CD4-positive, alpha-beta T cell (primary cell): ENCODE data around the gene BMPR2. TPM values are rescaled to one million over a fixed set of nuclear protein-coding genes. Genes with fewer than 3 reads are reported as not detected.
"Not testable (repeated sequence)": the region's sequence is repeated elsewhere in the genome, so short reads cannot be mapped to it uniquely, and the experiment has no call there.

ENCODE experiments used
- ATAC-seq: fragments of 200-7000 bp; cut with Tn5 transposase; one replicate; pipeline ENCODE4 v1.10.0; 2022; ENCODE audit warnings: mild to moderate bottlenecking; ENCODE audit not compliant: poor library complexity
- CTCF ChIA-PET: fragments of 350-600 bp; sonication (Branson Sonifier 250); formaldehyde crosslinking; loops from one replicate; lab custom pipeline; 2021; ENCODE audit warnings: antibody characterized with exemption, inconsistent platforms; lab: Charles Lee
- POLR2A ChIA-PET: fragments of 350-600 bp; sonication (Branson Sonifier 250); formaldehyde crosslinking; loops from one replicate; lab custom pipeline; 2021; ENCODE audit warnings: antibody characterized with exemption, inconsistent platforms; lab: Charles Lee
- DNase-seq, 14 experiments: peaks; one replicate each; pipeline ENCODE4 v3.0.0-alpha.2; 2013 to 2020; ENCODE audit warnings: mixed read lengths in 2 of 14
- H3K27ac ChIP-seq, 2 donors: one replicate each; pipeline versions ENCODE4 v1.5.1 to v1.7.0; 2013; ENCODE audit warnings: low read length in 2 of 2, low read depth in 1 of 2, mild to moderate bottlenecking in 1 of 2
- H3K27me3 ChIP-seq, 2 experiments: 1 replicate in 1 of 2; 2 replicates in 1 of 2; pipeline versions ENCODE4 v1.6.1 to v1.7.0; 2013; ENCODE audit warnings: low read length in 2 of 2, control low read depth in 1 of 2, mild to moderate bottlenecking in 1 of 2, moderate library complexity in 1 of 2; ENCODE audit not compliant: insufficient read depth in 2 of 2, control insufficient read depth in 1 of 2
- H3K36me3 ChIP-seq: one replicate; pipeline ENCODE4 v1.6.1; 2013; ENCODE audit warnings: low read length, control low read depth; ENCODE audit not compliant: insufficient read depth
- H3K4me1 ChIP-seq: one replicate; pipeline ENCODE4 v1.6.1; 2013; ENCODE audit warnings: low read length, control low read depth; ENCODE audit not compliant: insufficient read depth
- H3K4me3 ChIP-seq: one replicate; pipeline ENCODE4 v1.5.1; 2013; ENCODE audit warnings: mild to moderate bottlenecking, low read length, moderate library complexity
- H3K9me3 ChIP-seq, 2 experiments: 1 replicate in 1 of 2; 2 replicates in 1 of 2; pipeline versions ENCODE4 v1.6.1 to v1.7.0; 2013; ENCODE audit warnings: low read length in 2 of 2, mild to moderate bottlenecking in 2 of 2, control low read depth in 1 of 2, moderate library complexity in 1 of 2; ENCODE audit not compliant: control insufficient read depth in 1 of 2, insufficient read depth in 1 of 2
- H3K27ac Mint-ChIP-seq: one replicate; pipeline ENCODE4 v1.8.0; 2020; ENCODE audit warnings: mixed read lengths
- H3K27me3 Mint-ChIP-seq: one replicate; pipeline ENCODE4 v1.8.0; 2021; ENCODE audit warnings: mixed read lengths
- H3K36me3 Mint-ChIP-seq: one replicate; pipeline ENCODE4 v1.8.0; 2021; ENCODE audit warnings: low read depth, mixed read lengths
- H3K4me1 Mint-ChIP-seq: one replicate; pipeline ENCODE4 v1.8.0; 2021; ENCODE audit warnings: low read depth, mixed read lengths
- H3K4me3 Mint-ChIP-seq: one replicate; pipeline ENCODE4 v1.8.0; 2020; ENCODE audit warnings: mild to moderate bottlenecking, mixed read lengths
- H3K9me3 Mint-ChIP-seq: one replicate; pipeline ENCODE4 v1.8.0; 2020; ENCODE audit warnings: mixed read lengths
- intact Hi-C, 2 experiments: fragments of 100-400 bp; cut with DNase I in 1 of 2; cut with micrococcal nuclease in 1 of 2; formaldehyde crosslinking; loops; one replicate each; pipeline versions ENCODE4 v1.15.1 to v1.9.0; 2023 to 2025; cut with DNase I, micrococcal nuclease
- total RNA-seq, 174 experiments: library from RNA in 2 of 174; stranded (reverse) in 2 of 174; gene quantifications; one replicate each; pipeline ENCODE4 v1.2.3 and lab custom pipeline; 2021 to 2026
- TF ChIP-seq, protein P1 (sequence below): fragments of 200-600 bp; IDR thresholded peaks from one replicate; pipeline ENCODE4 v1.8.0; 2022; ENCODE audit warnings: antibody characterized with exemption, mild to moderate bottlenecking

BMPR2 gene
- total RNA-seq, 2 experiments from 2014 or later, result 12.7 to 12.8 TPM

DNA sequence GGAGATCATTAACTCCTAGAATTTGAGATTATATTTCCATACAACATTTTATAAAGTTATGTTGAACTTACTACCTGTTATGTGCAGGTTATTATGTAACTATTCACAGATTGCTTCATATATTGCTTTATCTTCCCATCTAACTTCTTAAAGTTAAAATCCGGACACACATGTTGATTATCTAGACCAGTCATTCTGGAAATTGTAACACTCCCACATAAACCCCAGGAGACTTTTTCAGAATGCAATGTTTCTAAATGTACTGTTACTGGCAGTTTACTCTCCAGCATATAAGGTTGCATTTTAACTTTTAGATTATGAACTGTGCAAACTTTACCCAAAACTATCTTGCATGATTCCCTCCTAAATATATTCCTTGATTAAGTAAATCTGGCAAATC lies 188.1 kb downstream of the BMPR2 start:
- no peaks in the 10 kb centered on the region for H3K27me3 ChIP-seq
- no peak overlapping the region for H3K27ac ChIP-seq
- H3K36me3 ChIP-seq, result no peaks in the 10 kb centered on the region
- no peak for DNase-seq
- TF ChIP-seq, protein P1, sequence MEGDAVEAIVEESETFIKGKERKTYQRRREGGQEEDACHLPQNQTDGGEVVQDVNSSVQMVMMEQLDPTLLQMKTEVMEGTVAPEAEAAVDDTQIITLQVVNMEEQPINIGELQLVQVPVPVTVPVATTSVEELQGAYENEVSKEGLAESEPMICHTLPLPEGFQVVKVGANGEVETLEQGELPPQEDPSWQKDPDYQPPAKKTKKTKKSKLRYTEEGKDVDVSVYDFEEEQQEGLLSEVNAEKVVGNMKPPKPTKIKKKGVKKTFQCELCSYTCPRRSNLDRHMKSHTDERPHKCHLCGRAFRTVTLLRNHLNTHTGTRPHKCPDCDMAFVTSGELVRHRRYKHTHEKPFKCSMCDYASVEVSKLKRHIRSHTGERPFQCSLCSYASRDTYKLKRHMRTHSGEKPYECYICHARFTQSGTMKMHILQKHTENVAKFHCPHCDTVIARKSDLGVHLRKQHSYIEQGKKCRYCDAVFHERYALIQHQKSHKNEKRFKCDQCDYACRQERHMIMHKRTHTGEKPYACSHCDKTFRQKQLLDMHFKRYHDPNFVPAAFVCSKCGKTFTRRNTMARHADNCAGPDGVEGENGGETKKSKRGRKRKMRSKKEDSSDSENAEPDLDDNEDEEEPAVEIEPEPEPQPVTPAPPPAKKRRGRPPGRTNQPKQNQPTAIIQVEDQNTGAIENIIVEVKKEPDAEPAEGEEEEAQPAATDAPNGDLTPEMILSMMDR, result no peak
- H3K36me3 Mint-ChIP-seq, result peaks cover 5% of the 10 kb centered on the region
- no peaks in the 10 kb centered on the region for H3K4me1 Mint-ChIP-seq
- ATAC-seq, result no peak
- H3K4me3 Mint-ChIP-seq, result no peak overlapping the region
- no peaks in the 10 kb centered on the region for H3K4me1 ChIP-seq
- intact Hi-C loops, result no loop called here
- no peak overlapping the region for H3K4me3 ChIP-seq
- H3K27me3 Mint-ChIP-seq, result no peaks in the 10 kb centered on the region
- no peaks in the 10 kb centered on the region for H3K9me3 Mint-ChIP-seq
- no peak overlapping the region for H3K27ac Mint-ChIP-seq
- POLR2A ChIA-PET, result no interaction called here
- H3K9me3 ChIP-seq, result no peaks in the 10 kb centered on the region
- CTCF ChIA-PET, result no interaction called here

DNA sequence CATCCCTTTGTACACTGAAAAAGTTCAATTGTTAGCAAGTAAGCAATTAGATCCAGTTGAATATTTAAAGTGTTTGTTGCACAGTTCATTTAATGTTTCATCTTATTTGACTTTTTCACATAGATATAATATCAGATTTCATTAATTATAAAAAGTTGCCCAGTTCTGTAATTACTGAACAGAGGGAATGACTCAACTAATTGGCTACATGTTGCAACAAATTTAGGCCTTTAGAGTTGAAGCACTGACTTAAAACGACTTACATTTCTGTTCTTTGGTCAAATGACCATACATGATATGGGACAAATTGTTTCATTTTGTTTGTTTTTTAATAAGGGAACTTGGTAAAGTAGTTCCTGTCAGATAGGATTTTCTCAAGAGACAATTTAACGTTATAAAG lies 190.2 kb downstream of the BMPR2 start:
- ChIA-PET POLR2A (no interaction called here), CTCF (no interaction called here)
- TF ChIP-seq, protein P1, result no peak
- Mint-ChIP-seq H3K36me3 (no peaks in the 10 kb centered on the region), H3K4me3 (no peak overlapping the region), H3K9me3 (no peaks in the 10 kb centered on the region), H3K27ac (no peak overlapping the region), H3K4me1 (no peaks in the 10 kb centered on the region), H3K27me3 (no peaks in the 10 kb centered on the region)
- Histone ChIP-seq H3K9me3 (no peaks in the 10 kb centered on the region), H3K27me3 (no peaks in the 10 kb centered on the region), H3K4me1 (no peaks in the 10 kb centered on the region), H3K27ac (no peak overlapping the region), H3K4me3 (no peak overlapping the region), H3K36me3 (no peaks in the 10 kb centered on the region)
- DNase-seq, result no peak
- no peak for ATAC-seq
- intact Hi-C loops, result no loop called here

DNA sequence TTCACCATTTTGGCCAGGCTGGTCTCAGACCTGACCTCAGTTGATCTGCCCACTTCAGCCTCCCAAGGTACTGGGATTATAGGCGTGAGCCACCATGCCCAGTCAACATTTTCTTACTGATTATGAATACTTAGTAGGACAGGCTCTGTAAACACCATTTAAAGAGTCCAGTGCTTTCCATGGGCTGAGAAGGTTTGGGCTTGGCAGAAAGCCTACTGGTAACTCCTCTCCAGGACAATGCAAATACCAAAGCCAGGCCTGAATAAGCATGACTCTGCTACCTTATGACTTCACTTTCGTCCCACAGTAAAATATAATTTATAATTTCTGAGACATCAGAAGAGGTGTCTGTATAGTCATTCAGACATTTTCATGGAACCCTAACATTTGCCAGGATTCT lies 198.4 kb downstream of the BMPR2 start:
- ATAC-seq (no peak), DNase-seq (no peak)
- H3K4me3 ChIP-seq, result no peak overlapping the region
- no peak overlapping the region for H3K27ac ChIP-seq
- intact Hi-C loops, result loop anchor here (1.0 to 10.0 kb wide), 6 partner anchors 296 to 1340 kb away; no protein-coding TSS in a partner anchor
- TF ChIP-seq, protein P1, result no peak
- H3K4me3 Mint-ChIP-seq, result no peak overlapping the region
- no peaks in the 10 kb centered on the region for H3K36me3 Mint-ChIP-seq
- no peaks in the 10 kb centered on the region for H3K4me1 Mint-ChIP-seq
- CTCF ChIA-PET, result interaction anchor here (0.6 to 0.8 kb wide), 3 partner anchors 14 to 878 kb away, joined by 3 to 5 read pairs (median 4); no protein-coding TSS in a partner anchor
- H3K9me3 ChIP-seq, result peaks cover 0 to 6% of the 10 kb centered on the region in 2 experiments
- H3K9me3 Mint-ChIP-seq, result no peaks in the 10 kb centered on the region
- H3K27me3 ChIP-seq, result no peaks in the 10 kb centered on the region
- POLR2A ChIA-PET, result no interaction called here
- H3K27ac Mint-ChIP-seq, result no peak overlapping the region
- H3K4me1 ChIP-seq, result no peaks in the 10 kb centered on the region
- H3K36me3 ChIP-seq, result no peaks in the 10 kb centered on the region
- no peaks in the 10 kb centered on the region for H3K27me3 Mint-ChIP-seq

DNA sequence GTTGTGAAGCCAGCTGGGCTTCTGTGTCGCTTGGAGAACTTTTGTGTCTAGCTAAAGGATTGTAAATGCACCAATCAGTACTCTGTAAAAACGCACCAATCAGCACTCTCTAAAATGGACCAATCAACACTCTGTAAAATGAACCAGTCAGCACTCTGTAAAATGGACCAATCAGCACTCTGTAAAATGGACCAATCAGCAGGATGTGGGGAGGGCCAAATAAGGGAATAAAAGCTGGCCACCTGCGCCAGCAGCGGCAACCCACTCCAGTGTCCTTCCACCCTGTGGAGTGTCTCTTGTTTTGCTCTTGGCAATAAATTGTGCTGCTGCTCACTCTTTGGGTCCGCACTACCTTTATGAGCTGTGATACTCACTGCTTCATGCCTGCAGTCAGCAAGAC lies 199.1 kb downstream of the BMPR2 start:
- H3K27me3 ChIP-seq, H3K4me3 Mint-ChIP-seq, H3K4me1 Mint-ChIP-seq, H3K9me3 Mint-ChIP-seq, H3K27me3 Mint-ChIP-seq, POLR2A ChIA-PET, DNase-seq, H3K4me3 ChIP-seq, H3K4me1 ChIP-seq, H3K27ac Mint-ChIP-seq, H3K9me3 ChIP-seq, H3K36me3 Mint-ChIP-seq, ATAC-seq, H3K27ac ChIP-seq, H3K36me3 ChIP-seq: not testable (repeated sequence)
- CTCF ChIA-PET, result interaction anchor here (0.8 kb wide), 2 partner anchors 13 to 295 kb away, joined by 3 read pairs; no protein-coding TSS in a partner anchor
- intact Hi-C loops, result loop anchor here in 1 of 2 experiments (2.0 to 10.0 kb wide), 5 partner anchors 377 to 1340 kb away; no protein-coding TSS in a partner anchor
